HG02938 (cell line): ENCODE data around the gene FLT1.

Experiments used
- ATAC-seq: cut with Tn5 transposase; IDR thresholded peaks from one replicate; pipeline ENCODE4 v1.9.1; 2021; ENCODE audit warnings: mild to moderate bottlenecking, moderate library complexity; ENCODE audit not compliant: unreplicated experiment

The FLT1 gene

GRCh38 chr13:28494778-28495537 is at the start of gene FLT1:
Gene FLT1 (minus strand): TSS chr13:28495128. CDS start chr13:28494843, 285 bp downstream.
- no peak for ATAC-seq

GRCh38 chr13:28544026-28544425 is 49.1 kb upstream of the FLT1 start:
- no peak for ATAC-seq

- ATAC-seq = no peak
Measured at GRCh38 chr13:28542804-28543203, 47.9 kb upstream of the FLT1 start.

- no peak for ATAC-seq
Measured at GRCh38 chr13:28541966-28542365, 47.0 kb upstream of the FLT1 start.

GRCh38 chr13:28540612-28541011 is 45.7 kb upstream of the FLT1 start:
- ATAC-seq = no peak

GRCh38 chr13:28539625-28540286 is 44.8 kb upstream of the FLT1 start:
- ATAC-seq = no peak

- no peak for ATAC-seq
Measured at GRCh38 chr13:28538932-28539331, 44.0 kb upstream of the FLT1 start.

GRCh38 chr13:28537171-28537570 is 42.2 kb upstream of the FLT1 start:
- ATAC-seq = no peak

- no peak for ATAC-seq
Measured at GRCh38 chr13:28536371-28536770, 41.4 kb upstream of the FLT1 start.

GRCh38 chr13:28535734-28536133 is 40.8 kb upstream of the FLT1 start:
- ATAC-seq = no peak

GRCh38 chr13:28534801-28535200 is 39.9 kb upstream of the FLT1 start:
- no peak for ATAC-seq

- ATAC-seq = no peak
Measured at GRCh38 chr13:28534210-28534609, 39.3 kb upstream of the FLT1 start.

GRCh38 chr13:28533441-28534166 is 38.7 kb upstream of the FLT1 start:
- ATAC-seq = no peak

- ATAC-seq = no peak
Measured at GRCh38 chr13:28533125-28533436, 38.2 kb upstream of the FLT1 start.

- no peak for ATAC-seq
Measured at GRCh38 chr13:28532388-28533124, 37.6 kb upstream of the FLT1 start.

- ATAC-seq = no peak
Measured at GRCh38 chr13:28531845-28532387, 37.0 kb upstream of the FLT1 start.

- ATAC-seq = no peak
Measured at GRCh38 chr13:28531077-28531844, 36.3 kb upstream of the FLT1 start.

GRCh38 chr13:28530729-28531076 is 35.8 kb upstream of the FLT1 start:
- no peak for ATAC-seq

GRCh38 chr13:28529836-28530235 is 34.9 kb upstream of the FLT1 start:
- no peak for ATAC-seq

- no peak for ATAC-seq
Measured at GRCh38 chr13:28528848-28529247, 33.9 kb upstream of the FLT1 start.
